MM.1S (cell line): Measurements from ENCODE around the gene LRRIQ4.
A peak's percentile ranks its signal among the peaks of the same experiment; 100 is the strongest.

Experiments used
- DNase-seq: peaks from one replicate; pipeline ENCODE4 v3.0.0-alpha.2; 2015
- H2AFZ ChIP-seq: fragments of 300-600 bp; sonication (generic); 2 replicates; pipeline ENCODE4 v1.6.0; 2016; ENCODE audit warnings: antibody characterized with exemption, low read length
- H3F3A ChIP-seq: fragments of 300-600 bp; sonication (generic); 2 replicates; pipeline ENCODE4 v1.6.1; 2016; ENCODE audit warnings: mild to moderate bottlenecking, antibody characterized with exemption, low read length, moderate library complexity, mixed read lengths; ENCODE audit not compliant: insufficient read depth
- H3K27ac ChIP-seq: fragments of 300-600 bp; sonication (generic); 2 replicates; pipeline ENCODE4 v1.5.1; 2016; ENCODE audit warnings: mild to moderate bottlenecking, low read length
- H3K27me3 ChIP-seq: fragments of 300-600 bp; sonication (generic); replicated peaks from 2 replicates; pipeline ENCODE4 v1.6.0; 2016; ENCODE audit warnings: low read length; ENCODE audit not compliant: insufficient read depth
- H3K36me3 ChIP-seq: fragments of 300-600 bp; sonication (generic); replicated peaks from 2 replicates; pipeline ENCODE4 v1.6.1; 2016; ENCODE audit warnings: mild to moderate bottlenecking, low read length, mixed read lengths; ENCODE audit not compliant: insufficient read depth
- H3K4me1 ChIP-seq: fragments of 300-600 bp; sonication (generic); 2 replicates; pipeline ENCODE4 v1.6.1; 2016; ENCODE audit warnings: low read length, mixed read lengths
- H3K4me2 ChIP-seq: fragments of 300-600 bp; sonication (generic); 2 replicates; pipeline ENCODE4 v1.6.0; 2016; ENCODE audit warnings: low read depth, low read length
- H3K4me3 ChIP-seq: fragments of 300-600 bp; sonication (generic); 2 replicates; pipeline ENCODE4 v1.5.1; 2016; ENCODE audit warnings: low read length, mixed read lengths
- H3K79me2 ChIP-seq: fragments of 300-600 bp; sonication (generic); 2 replicates; pipeline ENCODE4 v1.6.1; 2016; ENCODE audit warnings: mixed run types, low read length, mixed read lengths
- H3K9ac ChIP-seq: fragments of 300-600 bp; sonication (generic); 2 replicates; pipeline ENCODE4 v1.6.1; 2016; ENCODE audit warnings: low read length, mixed read lengths
- H3K9me2 ChIP-seq: fragments of 300-600 bp; sonication (generic); replicated peaks from 2 replicates; pipeline ENCODE4 v1.6.1; 2016; ENCODE audit warnings: mild to moderate bottlenecking, low read length, mixed read lengths; ENCODE audit not compliant: insufficient read depth
- H3K9me3 ChIP-seq: fragments of 300-600 bp; sonication (generic); replicated peaks from 2 replicates; pipeline ENCODE4 v1.6.1; 2016; ENCODE audit warnings: mild to moderate bottlenecking, low read length, mixed read lengths; ENCODE audit not compliant: insufficient read depth
- H4K20me1 ChIP-seq: fragments of 300-600 bp; sonication (generic); 2 replicates; pipeline ENCODE4 v1.6.1; 2016; ENCODE audit warnings: mild to moderate bottlenecking, low read length, moderate library complexity, mixed read lengths; ENCODE audit not compliant: insufficient read depth
- EZH2 ChIP-seq: fragments of 300-600 bp; sonication (generic); optimal IDR thresholded peaks from 2 replicates; pipeline ENCODE3; 2017; ENCODE audit warnings: low read depth, mild to moderate bottlenecking, antibody characterized with exemption, low read length, mixed read lengths
- EZH2phosphoT487 ChIP-seq: fragments of 300-600 bp; sonication (generic); IDR thresholded peaks from 2 replicates; pipeline ENCODE4 v1.6.1; 2018; ENCODE audit warnings: antibody characterized with exemption, low read length
- TF ChIP-seq, protein P1 (sequence below): fragments of 300-600 bp; sonication (generic); IDR thresholded peaks from 2 replicates; pipeline ENCODE4 v1.5.1; 2016; ENCODE audit warnings: antibody characterized with exemption, low read length, mixed read lengths

Gene LRRIQ4

GRCh38 chr3:169809230-169809795 lies 3.4 kb upstream of the LRRIQ4 start:
- no peak for DNase-seq
- Histone ChIP-seq H3K4me2 (no peak overlapping the region), H3K4me3 (no peak overlapping the region), H3K9me2 (no peaks in the 10 kb centered on the region), H3K36me3 (no peaks in the 10 kb centered on the region), H2AFZ (no peak overlapping the region), H3K9me3 (no peaks in the 10 kb centered on the region), H3K79me2 (no peaks in the 10 kb centered on the region), H3K27me3 (no peaks in the 10 kb centered on the region), H3F3A (peaks cover 10% of the 10 kb centered on the region; the same call in 1 of the 2 replicates), H3K27ac (no peak overlapping the region), H4K20me1 (no peaks in the 10 kb centered on the region), H3K9ac (no peak overlapping the region), H3K4me1 (no peaks in the 10 kb centered on the region)
- TF ChIP-seq EZH2 (no peak), EZH2phosphoT487 (no peak)
- TF ChIP-seq, protein P1, sequence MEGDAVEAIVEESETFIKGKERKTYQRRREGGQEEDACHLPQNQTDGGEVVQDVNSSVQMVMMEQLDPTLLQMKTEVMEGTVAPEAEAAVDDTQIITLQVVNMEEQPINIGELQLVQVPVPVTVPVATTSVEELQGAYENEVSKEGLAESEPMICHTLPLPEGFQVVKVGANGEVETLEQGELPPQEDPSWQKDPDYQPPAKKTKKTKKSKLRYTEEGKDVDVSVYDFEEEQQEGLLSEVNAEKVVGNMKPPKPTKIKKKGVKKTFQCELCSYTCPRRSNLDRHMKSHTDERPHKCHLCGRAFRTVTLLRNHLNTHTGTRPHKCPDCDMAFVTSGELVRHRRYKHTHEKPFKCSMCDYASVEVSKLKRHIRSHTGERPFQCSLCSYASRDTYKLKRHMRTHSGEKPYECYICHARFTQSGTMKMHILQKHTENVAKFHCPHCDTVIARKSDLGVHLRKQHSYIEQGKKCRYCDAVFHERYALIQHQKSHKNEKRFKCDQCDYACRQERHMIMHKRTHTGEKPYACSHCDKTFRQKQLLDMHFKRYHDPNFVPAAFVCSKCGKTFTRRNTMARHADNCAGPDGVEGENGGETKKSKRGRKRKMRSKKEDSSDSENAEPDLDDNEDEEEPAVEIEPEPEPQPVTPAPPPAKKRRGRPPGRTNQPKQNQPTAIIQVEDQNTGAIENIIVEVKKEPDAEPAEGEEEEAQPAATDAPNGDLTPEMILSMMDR: no peak

DNA sequence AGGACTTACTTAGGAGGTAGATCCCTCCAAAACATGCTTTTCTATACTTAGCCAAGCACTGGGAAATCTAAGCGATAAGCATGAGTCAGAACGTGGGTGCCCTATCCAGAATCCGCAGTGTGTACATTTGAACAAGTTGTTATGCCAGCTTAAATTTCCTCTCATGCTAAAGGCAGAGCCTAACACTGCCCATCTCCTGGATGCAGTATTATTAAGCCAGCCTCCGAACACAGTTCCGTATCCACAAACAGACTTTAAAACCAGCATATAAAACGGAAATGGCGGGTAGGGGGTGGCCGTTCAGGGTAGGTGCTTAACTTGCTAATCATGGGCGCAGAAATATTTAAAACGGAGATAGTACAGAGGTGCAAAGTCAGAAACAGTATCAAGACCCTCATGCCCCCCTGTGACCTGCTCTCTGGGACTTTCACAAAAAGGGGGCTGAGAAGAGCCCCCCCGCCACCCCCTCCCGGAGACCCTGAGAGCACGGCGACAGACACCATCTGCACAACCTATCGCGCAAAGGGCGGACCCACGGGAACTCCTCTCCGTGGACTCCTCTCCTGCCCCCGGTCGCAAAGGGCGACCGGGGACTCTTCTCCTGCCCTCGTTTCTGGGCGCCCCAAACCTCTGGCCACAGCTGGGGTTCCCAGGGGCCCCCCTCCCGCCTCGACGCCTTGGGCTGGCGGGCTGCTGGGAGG lies 889 bp upstream of the LRRIQ4 start:
- no peaks in the 10 kb centered on the region for H3K79me2 ChIP-seq
- H3K9ac ChIP-seq: peak overlapping the region; percentile 56; the same call in 1 of the 2 replicates
- no peaks in the 10 kb centered on the region for H3K4me1 ChIP-seq
- H3K4me3 ChIP-seq: peak overlapping the region; percentile 66
- no peaks in the 10 kb centered on the region for H4K20me1 ChIP-seq
- H3K36me3 ChIP-seq: no peaks in the 10 kb centered on the region
- no peak overlapping the region for H3K27ac ChIP-seq
- no peaks in the 10 kb centered on the region for H3K9me2 ChIP-seq
- TF ChIP-seq, protein P1: no peak
- TF ChIP-seq EZH2phosphoT487 (no peak), EZH2 (no peak)
- H3K9me3 ChIP-seq: 0 out of 2 replicates have a peak, but pooled peaks cover 4% of the 10 kb centered on the region
- no peaks in the 10 kb centered on the region for H3K27me3 ChIP-seq
- DNase-seq: no peak
- peak overlapping the region; percentile 94 for H2AFZ ChIP-seq
- peak overlapping the region; percentile 93 for H3K4me2 ChIP-seq
- peaks cover 10% of the 10 kb centered on the region; the same call in 1 of the 2 replicates for H3F3A ChIP-seq

DNA sequence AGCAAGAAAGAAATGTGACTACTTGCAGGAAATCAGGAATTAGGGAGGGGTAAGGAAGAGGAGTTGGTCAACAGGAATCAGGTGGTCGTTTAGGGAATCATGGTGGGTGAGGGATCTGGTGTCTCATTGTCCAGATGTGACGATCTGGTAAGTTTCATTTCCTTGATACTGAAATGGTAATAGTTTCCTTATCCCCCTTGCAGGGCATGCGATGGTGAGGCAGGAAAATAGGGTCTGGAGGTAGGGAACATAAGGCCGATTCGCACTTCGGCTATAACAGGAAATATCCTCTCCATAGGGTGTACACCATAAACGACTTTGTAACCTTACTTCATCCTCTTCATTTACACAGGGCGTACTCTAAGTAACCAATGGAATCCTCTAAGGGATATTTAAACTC lies 608 bp downstream of the LRRIQ4 start:
- H3F3A ChIP-seq: peaks cover 10% of the 10 kb centered on the region; the same call in 1 of the 2 replicates
- H3K27ac ChIP-seq: peak overlapping the region; percentile 23; the same call in 1 of the 2 replicates
- no peaks in the 10 kb centered on the region for H4K20me1 ChIP-seq
- peak overlapping the region; percentile 56; the same call in 1 of the 2 replicates for H3K9ac ChIP-seq
- peak overlapping the region; percentile 66 for H3K4me3 ChIP-seq
- H3K36me3 ChIP-seq: no peaks in the 10 kb centered on the region
- H3K9me2 ChIP-seq: no peaks in the 10 kb centered on the region
- H3K9me3 ChIP-seq: 0 out of 2 replicates have a peak, but pooled peaks cover 4% of the 10 kb centered on the region
- DNase-seq: no peak
- TF ChIP-seq, protein P1: no peak
- TF ChIP-seq EZH2phosphoT487: no peak
- no peak for TF ChIP-seq EZH2
- peak overlapping the region; percentile 93 for H3K4me2 ChIP-seq
- H3K4me1 ChIP-seq: no peaks in the 10 kb centered on the region
- peak overlapping the region; percentile 94 for H2AFZ ChIP-seq
- no peaks in the 10 kb centered on the region for H3K79me2 ChIP-seq
- no peaks in the 10 kb centered on the region for H3K27me3 ChIP-seq
